Measurements from ENCODE around the gene LCNL1.
A peak's percentile ranks its signal among the peaks of the same experiment; 100 is the strongest.

The LCNL1 gene

GRCh38 chr9:136991993-136992818 is 9.4 kb downstream of the LCNL1 start, which contains the start of gene PAXX:
PAXX (plus strand) TSS chr9:136992422; CDS start chr9:136992444, 22 bp downstream.
- Histone ChIP-seq H3K9ac (ENCODE audit: low read depth, low read length) (peak within 1 kb of the TSS; percentile 48; the same call in 1 of the 2 replicates), H3K27ac (ENCODE audit: low read depth, low read length) (peak within 1 kb of the TSS; percentile 68), H3K27me3 (ENCODE audit: control insufficient read depth, insufficient read depth, low read length) (peaks cover 40% of the 10 kb centered on the region), H3K4me1 (ENCODE audit: control insufficient read depth, insufficient read depth, low read length) (peaks cover 2% of the 10 kb centered on the region; the same call in 1 of the 2 replicates), H3K9me3 (ENCODE audit: control insufficient read depth, insufficient read depth, low read length) (no peaks in the 10 kb centered on the region), H3K4me3 (ENCODE audit: low read depth, low read length) (peak within 1 kb of the TSS; percentile 80), H3K36me3 (ENCODE audit: control insufficient read depth, insufficient read depth, low read length) (0 out of 2 replicates have a peak, but pooled peaks cover 7% of the 10 kb centered on the region)

GRCh38 chr9:136992819-136993369 is 10.1 kb downstream of the LCNL1 start:
- H3K4me1 ChIP-seq (ENCODE audit: control insufficient read depth, insufficient read depth, low read length): peaks cover 6% of the 10 kb centered on the region; the same call in 1 of the 2 replicates
- H3K36me3 ChIP-seq (ENCODE audit: control insufficient read depth, insufficient read depth, low read length): 0 out of 2 replicates have a peak, but pooled peaks cover 7% of the 10 kb centered on the region
- peak overlapping the region; percentile 80 for H3K4me3 ChIP-seq (ENCODE audit: low read depth, low read length)
- 0 out of 2 replicates have a peak overlapping the region, but pooled peaks have one; percentile 48 for H3K9ac ChIP-seq (ENCODE audit: low read depth, low read length)
- no peak overlapping the region for H3K27ac ChIP-seq (ENCODE audit: low read depth, low read length)
- peaks cover 45% of the 10 kb centered on the region for H3K27me3 ChIP-seq (ENCODE audit: control insufficient read depth, insufficient read depth, low read length)
- no peaks in the 10 kb centered on the region for H3K9me3 ChIP-seq (ENCODE audit: control insufficient read depth, insufficient read depth, low read length)

GRCh38 chr9:136994180-136994887 is 11.5 kb downstream of the LCNL1 start:
- Histone ChIP-seq H3K27me3 (ENCODE audit: control insufficient read depth, insufficient read depth, low read length) (peaks cover 45% of the 10 kb centered on the region), H3K27ac (ENCODE audit: low read depth, low read length) (no peak overlapping the region), H3K36me3 (ENCODE audit: control insufficient read depth, insufficient read depth, low read length) (0 out of 2 replicates have a peak, but pooled peaks cover 7% of the 10 kb centered on the region), H3K9me3 (ENCODE audit: control insufficient read depth, insufficient read depth, low read length) (no peaks in the 10 kb centered on the region), H3K4me3 (ENCODE audit: low read depth, low read length) (peak overlapping the region; percentile 40; the same call in 1 of the 2 replicates), H3K9ac (ENCODE audit: low read depth, low read length) (no peak overlapping the region), H3K4me1 (ENCODE audit: control insufficient read depth, insufficient read depth, low read length) (peaks cover 6% of the 10 kb centered on the region; the same call in 1 of the 2 replicates)

GRCh38 chr9:136994888-136995230 is 12.1 kb downstream of the LCNL1 start:
- Histone ChIP-seq H3K4me3 (ENCODE audit: low read depth, low read length) (peak overlapping the region; percentile 46), H3K27me3 (ENCODE audit: control insufficient read depth, insufficient read depth, low read length) (peaks cover 45% of the 10 kb centered on the region), H3K27ac (ENCODE audit: low read depth, low read length) (no peak overlapping the region)

DNA sequence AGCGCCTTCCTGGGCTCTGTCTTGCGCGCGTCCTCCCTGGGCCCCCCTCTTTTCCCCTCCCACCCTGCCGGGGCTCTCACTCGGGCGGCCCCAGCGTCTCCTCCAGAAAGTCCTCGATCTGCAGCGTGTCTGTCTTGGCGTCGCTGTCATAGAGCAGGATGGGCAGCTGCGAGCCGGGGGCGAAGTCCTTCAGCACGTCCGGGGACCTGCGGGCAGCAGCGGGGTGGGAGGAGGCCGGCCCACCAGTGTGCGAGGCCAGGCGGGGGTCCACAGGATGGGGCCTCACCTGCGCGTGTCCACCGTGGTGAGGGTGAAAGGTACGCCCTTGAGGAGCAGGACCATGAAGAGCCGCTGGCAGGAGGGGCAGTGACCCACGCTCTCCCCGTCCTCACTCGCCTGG is 12.6 kb downstream of the LCNL1 start:
- Histone ChIP-seq H3K9me3 (ENCODE audit: control insufficient read depth, insufficient read depth, low read length) (no peaks in the 10 kb centered on the region), H3K36me3 (ENCODE audit: control insufficient read depth, insufficient read depth, low read length) (0 out of 2 replicates have a peak, but pooled peaks cover 7% of the 10 kb centered on the region), H3K27me3 (ENCODE audit: control insufficient read depth, insufficient read depth, low read length) (peaks cover 45% of the 10 kb centered on the region), H3K4me1 (ENCODE audit: control insufficient read depth, insufficient read depth, low read length) (peaks cover 6% of the 10 kb centered on the region; the same call in 1 of the 2 replicates), H3K9ac (ENCODE audit: low read depth, low read length) (no peak overlapping the region), H3K4me3 (ENCODE audit: low read depth, low read length) (peak overlapping the region; percentile 46), H3K27ac (ENCODE audit: low read depth, low read length) (no peak overlapping the region)

More at GRCh38 chr9:136994888-136995230, 12.1 kb downstream of the LCNL1 start:
- H3K9ac ChIP-seq (ENCODE audit: low read depth, low read length): no peak overlapping the region
- H3K4me1 ChIP-seq (ENCODE audit: control insufficient read depth, insufficient read depth, low read length): peaks cover 6% of the 10 kb centered on the region; the same call in 1 of the 2 replicates
- 0 out of 2 replicates have a peak, but pooled peaks cover 7% of the 10 kb centered on the region for H3K36me3 ChIP-seq (ENCODE audit: control insufficient read depth, insufficient read depth, low read length)
- H3K9me3 ChIP-seq (ENCODE audit: control insufficient read depth, insufficient read depth, low read length): no peaks in the 10 kb centered on the region

DNA sequence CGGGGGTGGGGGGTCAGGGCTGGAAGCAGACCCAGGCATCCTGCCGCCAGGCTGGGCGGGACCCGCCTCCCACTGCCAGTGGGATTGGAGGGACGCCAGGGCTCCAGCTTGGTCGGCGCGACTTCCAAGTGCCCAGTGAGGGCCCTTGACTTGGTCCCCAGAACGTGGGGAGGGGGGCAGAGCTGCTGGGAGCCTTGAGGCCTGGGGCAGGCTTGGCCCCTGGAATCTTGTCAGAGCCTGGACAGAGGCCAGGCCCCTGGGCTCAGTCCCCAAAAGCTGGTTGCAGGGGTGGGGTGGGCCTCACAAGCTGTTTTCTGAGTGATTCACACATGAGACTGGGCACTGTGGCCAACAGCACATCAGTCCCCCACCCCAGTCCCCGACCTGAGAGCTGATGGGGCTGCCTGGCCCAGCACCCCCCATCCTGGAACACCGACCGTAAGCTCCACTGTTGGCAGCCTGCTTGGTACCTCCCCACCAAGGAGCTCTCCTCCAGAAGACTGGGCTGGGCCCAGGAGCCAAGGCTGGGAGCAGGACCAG is 13.0 kb downstream of the LCNL1 start:
- no peaks in the 10 kb centered on the region for H3K9me3 ChIP-seq (ENCODE audit: control insufficient read depth, insufficient read depth, low read length)
- H3K9ac ChIP-seq (ENCODE audit: low read depth, low read length): no peak overlapping the region
- peaks cover 41% of the 10 kb centered on the region for H3K27me3 ChIP-seq (ENCODE audit: control insufficient read depth, insufficient read depth, low read length)
- H3K4me1 ChIP-seq (ENCODE audit: control insufficient read depth, insufficient read depth, low read length): peaks cover 6% of the 10 kb centered on the region; the same call in 1 of the 2 replicates
- H3K36me3 ChIP-seq (ENCODE audit: control insufficient read depth, insufficient read depth, low read length): 0 out of 2 replicates have a peak, but pooled peaks cover 7% of the 10 kb centered on the region
- no peak overlapping the region for H3K27ac ChIP-seq (ENCODE audit: low read depth, low read length)
- H3K4me3 ChIP-seq (ENCODE audit: low read depth, low read length): no peak overlapping the region

DNA sequence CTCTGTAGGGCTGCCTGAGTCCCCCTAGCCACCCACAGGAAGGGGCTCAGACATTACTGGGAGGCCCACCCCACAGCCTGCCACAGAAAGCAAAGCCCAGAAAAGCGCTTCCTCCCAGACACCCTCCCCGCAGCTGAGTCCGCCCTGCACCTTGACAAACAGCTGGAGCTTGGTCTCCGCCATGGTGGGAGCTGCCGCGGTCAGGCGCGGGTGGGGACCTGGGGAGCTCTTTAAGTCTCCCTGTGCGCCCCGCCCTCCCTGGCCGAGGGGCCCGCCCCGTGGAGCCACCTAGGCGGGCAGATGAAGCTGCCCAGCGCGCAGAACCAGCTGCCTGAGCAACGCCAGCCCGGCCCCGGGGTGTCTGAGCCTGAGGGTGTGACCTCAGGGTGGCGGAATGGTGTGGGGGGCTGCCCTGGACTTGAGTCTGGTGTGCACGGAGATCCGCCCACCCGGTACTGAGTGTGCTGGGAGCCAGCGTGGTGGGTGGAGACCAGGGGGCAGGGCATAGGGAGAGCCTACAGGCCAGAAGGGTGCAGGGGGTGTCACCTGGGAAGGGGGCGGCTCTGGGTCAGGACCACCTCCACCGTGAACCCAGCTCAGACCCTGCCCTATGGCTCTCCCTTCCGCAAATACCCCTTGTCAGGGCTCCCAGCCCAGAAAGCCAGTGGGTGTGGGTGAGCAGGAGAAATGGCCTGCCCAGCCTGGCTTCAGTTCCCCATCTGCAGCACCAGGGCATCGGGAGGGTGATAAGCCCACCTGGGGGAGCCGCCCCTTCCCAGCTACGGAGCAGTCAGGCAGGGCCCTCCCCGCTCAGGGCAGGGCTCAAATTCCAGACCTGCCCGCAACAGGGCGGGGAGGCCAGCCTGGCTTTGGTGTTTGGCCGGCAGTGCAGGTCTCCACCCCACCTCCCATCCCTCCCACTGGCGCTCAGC is 13.8 kb downstream of the LCNL1 start, which contains the start of gene CLIC3:
TSS of gene CLIC3 (minus strand) at position 208 of the 932 bp plus-strand sequence. CDS start at position 183, 25 bp downstream.
- H3K36me3 ChIP-seq (ENCODE audit: control insufficient read depth, insufficient read depth, low read length): 0 out of 2 replicates have a peak, but pooled peaks cover 7% of the 10 kb centered on the region
- no peak within 1 kb of the TSS for H3K27ac ChIP-seq (ENCODE audit: low read depth, low read length)
- no peak within 1 kb of the TSS for H3K9ac ChIP-seq (ENCODE audit: low read depth, low read length)
- H3K4me3 ChIP-seq (ENCODE audit: low read depth, low read length): peak within 1 kb of the TSS; percentile 23; the same call in 1 of the 2 replicates
- peaks cover 35% of the 10 kb centered on the region for H3K27me3 ChIP-seq (ENCODE audit: control insufficient read depth, insufficient read depth, low read length)
- peaks cover 6% of the 10 kb centered on the region; the same call in 1 of the 2 replicates for H3K4me1 ChIP-seq (ENCODE audit: control insufficient read depth, insufficient read depth, low read length)
- H3K9me3 ChIP-seq (ENCODE audit: control insufficient read depth, insufficient read depth, low read length): no peaks in the 10 kb centered on the region

DNA sequence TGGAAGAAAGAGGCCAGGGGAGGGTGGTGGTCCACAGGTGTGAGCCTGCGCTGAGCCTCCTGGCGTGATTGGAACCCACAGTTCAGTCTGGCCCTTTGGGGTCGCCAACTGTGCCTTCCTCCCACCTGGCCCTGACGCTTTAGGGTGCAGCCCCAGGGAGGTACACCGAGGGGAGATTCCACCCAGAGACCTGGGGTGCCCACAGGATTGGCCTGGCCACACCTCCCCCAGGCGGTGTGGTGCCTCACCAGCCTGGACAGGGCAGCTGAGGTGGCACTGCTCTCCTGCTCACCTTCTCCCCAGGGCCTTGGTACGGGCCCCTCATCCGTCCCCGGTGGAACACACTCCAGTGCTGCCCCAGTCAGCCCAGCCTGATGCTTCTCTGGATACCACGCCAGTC is 14.6 kb downstream of the LCNL1 start:
- Histone ChIP-seq H3K27me3 (ENCODE audit: control insufficient read depth, insufficient read depth, low read length) (peaks cover 35% of the 10 kb centered on the region), H3K27ac (ENCODE audit: low read depth, low read length) (no peak overlapping the region), H3K9me3 (ENCODE audit: control insufficient read depth, insufficient read depth, low read length) (no peaks in the 10 kb centered on the region), H3K4me1 (ENCODE audit: control insufficient read depth, insufficient read depth, low read length) (peaks cover 6% of the 10 kb centered on the region; the same call in 1 of the 2 replicates), H3K4me3 (ENCODE audit: low read depth, low read length) (no peak overlapping the region), H3K9ac (ENCODE audit: low read depth, low read length) (no peak overlapping the region), H3K36me3 (ENCODE audit: control insufficient read depth, insufficient read depth, low read length) (0 out of 2 replicates have a peak, but pooled peaks cover 7% of the 10 kb centered on the region)

DNA sequence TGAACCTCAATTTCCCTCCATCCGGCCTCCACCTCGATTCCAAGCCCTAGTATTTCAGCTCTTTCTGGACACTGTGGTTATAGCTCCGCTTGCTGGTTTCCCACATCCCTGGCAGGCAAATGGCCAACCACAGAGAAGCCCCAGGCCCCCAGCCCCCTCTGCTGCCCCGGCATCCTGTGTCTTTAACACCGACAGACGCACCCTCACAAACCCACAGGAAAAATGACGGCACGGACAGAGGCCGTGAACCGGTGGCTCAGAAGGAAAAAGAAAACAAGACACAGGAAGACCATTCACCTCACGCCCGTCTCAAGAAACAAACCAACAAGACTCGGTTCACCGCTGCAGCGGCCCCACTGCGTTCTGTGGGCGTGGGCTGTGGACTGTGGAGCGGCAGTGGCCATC is 15.0 kb downstream of the LCNL1 start:
- Histone ChIP-seq H3K27ac (ENCODE audit: low read depth, low read length) (no peak overlapping the region), H3K9me3 (ENCODE audit: control insufficient read depth, insufficient read depth, low read length) (no peaks in the 10 kb centered on the region), H3K4me3 (ENCODE audit: low read depth, low read length) (no peak overlapping the region), H3K27me3 (ENCODE audit: control insufficient read depth, insufficient read depth, low read length) (peaks cover 35% of the 10 kb centered on the region), H3K9ac (ENCODE audit: low read depth, low read length) (no peak overlapping the region), H3K36me3 (ENCODE audit: control insufficient read depth, insufficient read depth, low read length) (0 out of 2 replicates have a peak, but pooled peaks cover 7% of the 10 kb centered on the region), H3K4me1 (ENCODE audit: control insufficient read depth, insufficient read depth, low read length) (peaks cover 6% of the 10 kb centered on the region; the same call in 1 of the 2 replicates)

Data from HUES48 (cell line).